SU-DHL-6 (cell line): ENCODE measurements around the gene GRAMD4.

Source experiments
- H2AFZ ChIP-seq: fragments of 200-600 bp; sonication (generic); 2 replicates; pipeline ENCODE4 v1.6.1; 2014; ENCODE audit warnings: low read depth, mild to moderate bottlenecking, moderate library complexity, mixed read lengths, antibody characterized with exemption, low read length; ENCODE audit not compliant: severe bottlenecking
- H3F3A ChIP-seq: fragments of 200-600 bp; shearing (Covaris generic); 2 replicates; pipeline ENCODE4 v1.6.0; 2016; ENCODE audit warnings: antibody characterized with exemption, mild to moderate bottlenecking; ENCODE audit not compliant: insufficient read depth
- H3K27ac ChIP-seq: fragments of 200-600 bp; sonication (generic); 2 replicates; pipeline ENCODE4 v1.5.1; 2016; ENCODE audit warnings: low read depth, mild to moderate bottlenecking, low read length, moderate library complexity, mixed read lengths
- H3K27me3 ChIP-seq: fragments of 200-600 bp; sonication (generic), shearing (Covaris generic); 2 replicates; pipeline ENCODE4 v1.6.0; 2014; ENCODE audit warnings: mild to moderate bottlenecking, low read length
- H3K36me3 ChIP-seq: fragments of 200-600 bp; sonication (generic); 2 replicates; pipeline ENCODE4 v1.6.1; 2014; ENCODE audit warnings: mild to moderate bottlenecking, low read length, mixed read lengths
- H3K4me2 ChIP-seq: fragments of 300-600, 200-600 bp; shearing (Covaris generic), sonication (generic); 2 replicates; pipeline ENCODE4 v1.6.0; 2014; ENCODE audit warnings: low read length, low read depth, mild to moderate bottlenecking; ENCODE audit not compliant: poor library complexity, severe bottlenecking
- H3K4me3 ChIP-seq: fragments of 200-600 bp; sonication (generic); 2 replicates; pipeline ENCODE4 v1.5.1; 2014; ENCODE audit warnings: antibody characterized with exemption, low read length, mild to moderate bottlenecking, mixed read lengths; ENCODE audit not compliant: insufficient read depth, poor library complexity, severe bottlenecking
- H3K79me2 ChIP-seq: fragments of 200-600 bp; sonication (generic); 2 replicates; pipeline ENCODE4 v1.6.1; 2014; ENCODE audit warnings: mild to moderate bottlenecking, low read length, moderate library complexity; ENCODE audit not compliant: insufficient read depth
- H3K9ac ChIP-seq: fragments of 200-600 bp; sonication (generic); 2 replicates; pipeline ENCODE4 v1.7.0; 2014; ENCODE audit warnings: mild to moderate bottlenecking, low read length
- H3K9me2 ChIP-seq: fragments of 200-600 bp; sonication (generic); replicated peaks from 2 replicates; pipeline ENCODE4 v1.6.1; 2014; ENCODE audit warnings: low read length; ENCODE audit not compliant: insufficient read depth
- H3K9me3 ChIP-seq: fragments of 200-600 bp; sonication (generic); 2 replicates; pipeline ENCODE4 v1.6.1; 2014; ENCODE audit warnings: low read length, mixed read lengths; ENCODE audit not compliant: insufficient read depth
- H4K20me1 ChIP-seq: fragments of 200-600 bp; sonication (generic); 2 replicates; pipeline ENCODE4 v1.6.1; 2014; ENCODE audit warnings: low read depth, mild to moderate bottlenecking, antibody characterized with exemption, low read length, moderate library complexity, mixed read lengths
- EZH2phosphoT487 ChIP-seq: fragments of 200-600 bp; sonication (generic), shearing (Covaris generic); conservative IDR thresholded peaks from 2 replicates; pipeline ENCODE4 v1.6.1; 2018; ENCODE audit warnings: mild to moderate bottlenecking, antibody characterized with exemption, low read length, moderate library complexity, mixed read lengths
- TF ChIP-seq, protein P1 (sequence below): fragments of 200-600 bp; sonication (generic); IDR thresholded peaks from one replicate; pipeline ENCODE4 v1.5.1; 2017; ENCODE audit warnings: antibody characterized with exemption, mild to moderate bottlenecking, low read length, moderate library complexity; ENCODE audit not compliant: insufficient read depth, poor library complexity, severe bottlenecking

Gene GRAMD4

GRCh38 chr22:46649141-46650077 is 29.2 kb downstream of the GRAMD4 start:
- Histone ChIP-seq H3K9me2 (no peaks in the 10 kb centered on the region), H3K9ac (no peak overlapping the region), H3F3A (no peaks in the 10 kb centered on the region), H4K20me1 (no peaks in the 10 kb centered on the region), H3K79me2 (no peaks in the 10 kb centered on the region), H3K36me3 (no peaks in the 10 kb centered on the region), H3K4me3 (no peak overlapping the region), H2AFZ (no peak overlapping the region), H3K9me3 (no peaks in the 10 kb centered on the region), H3K27ac (no peak overlapping the region), H3K27me3 (no peaks in the 10 kb centered on the region), H3K4me2 (no peak overlapping the region)
- TF ChIP-seq, protein P1, sequence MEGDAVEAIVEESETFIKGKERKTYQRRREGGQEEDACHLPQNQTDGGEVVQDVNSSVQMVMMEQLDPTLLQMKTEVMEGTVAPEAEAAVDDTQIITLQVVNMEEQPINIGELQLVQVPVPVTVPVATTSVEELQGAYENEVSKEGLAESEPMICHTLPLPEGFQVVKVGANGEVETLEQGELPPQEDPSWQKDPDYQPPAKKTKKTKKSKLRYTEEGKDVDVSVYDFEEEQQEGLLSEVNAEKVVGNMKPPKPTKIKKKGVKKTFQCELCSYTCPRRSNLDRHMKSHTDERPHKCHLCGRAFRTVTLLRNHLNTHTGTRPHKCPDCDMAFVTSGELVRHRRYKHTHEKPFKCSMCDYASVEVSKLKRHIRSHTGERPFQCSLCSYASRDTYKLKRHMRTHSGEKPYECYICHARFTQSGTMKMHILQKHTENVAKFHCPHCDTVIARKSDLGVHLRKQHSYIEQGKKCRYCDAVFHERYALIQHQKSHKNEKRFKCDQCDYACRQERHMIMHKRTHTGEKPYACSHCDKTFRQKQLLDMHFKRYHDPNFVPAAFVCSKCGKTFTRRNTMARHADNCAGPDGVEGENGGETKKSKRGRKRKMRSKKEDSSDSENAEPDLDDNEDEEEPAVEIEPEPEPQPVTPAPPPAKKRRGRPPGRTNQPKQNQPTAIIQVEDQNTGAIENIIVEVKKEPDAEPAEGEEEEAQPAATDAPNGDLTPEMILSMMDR: no peak
- no peak for TF ChIP-seq EZH2phosphoT487

DNA sequence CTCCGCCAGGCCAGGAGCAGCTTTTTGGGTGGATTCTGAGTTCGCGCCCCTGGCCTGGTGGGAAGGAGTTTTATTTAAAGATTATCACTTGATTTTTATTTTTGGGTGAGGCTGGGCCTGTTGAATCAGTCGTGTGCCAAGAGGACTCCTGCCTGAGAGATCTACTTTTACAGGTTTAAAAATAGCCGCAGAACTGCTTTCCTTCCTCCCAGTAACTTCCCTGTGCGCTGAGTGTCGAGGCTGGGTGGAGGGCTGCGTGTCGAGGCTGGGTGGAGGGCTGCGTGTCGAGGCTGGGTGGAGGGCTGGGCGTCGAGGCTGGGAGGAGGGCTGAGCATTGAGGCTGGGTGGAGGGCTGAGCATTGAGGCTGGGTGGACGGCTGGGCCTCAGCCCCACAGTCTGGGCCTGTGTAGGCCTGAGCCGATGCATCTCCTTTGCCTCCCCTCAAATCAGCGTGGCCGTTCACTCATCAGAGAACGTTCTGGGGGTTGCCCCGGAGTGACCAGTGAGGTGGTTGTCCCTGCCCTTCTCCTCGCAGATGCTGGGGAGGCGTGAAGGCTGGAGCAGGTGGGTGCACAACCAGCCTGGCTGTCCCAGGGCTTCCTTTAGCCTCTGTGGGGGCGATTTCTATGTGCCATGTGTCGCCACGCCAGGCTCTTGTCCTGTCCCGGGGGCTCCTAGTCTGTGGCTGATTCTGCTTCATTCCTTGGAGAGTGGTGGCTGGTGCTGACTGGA is 30.1 kb downstream of the GRAMD4 start:
- no peak overlapping the region for H3K9ac ChIP-seq
- H3K4me3 ChIP-seq: no peak overlapping the region
- no peak overlapping the region for H2AFZ ChIP-seq
- H3K9me3 ChIP-seq: no peaks in the 10 kb centered on the region
- no peak overlapping the region for H3K4me2 ChIP-seq
- H3K27me3 ChIP-seq: no peaks in the 10 kb centered on the region
- H3K79me2 ChIP-seq: no peaks in the 10 kb centered on the region
- H3K9me2 ChIP-seq: no peaks in the 10 kb centered on the region
- no peak overlapping the region for H3K27ac ChIP-seq
- TF ChIP-seq EZH2phosphoT487: no peak
- TF ChIP-seq, protein P1: no peak
- H4K20me1 ChIP-seq: no peaks in the 10 kb centered on the region
- no peaks in the 10 kb centered on the region for H3F3A ChIP-seq
- H3K36me3 ChIP-seq: no peaks in the 10 kb centered on the region

GRCh38 chr22:46651316-46651715 is 31.1 kb downstream of the GRAMD4 start:
- no peaks in the 10 kb centered on the region for H3K79me2 ChIP-seq
- H3K27ac ChIP-seq: no peak overlapping the region
- no peaks in the 10 kb centered on the region for H3F3A ChIP-seq
- H3K9me2 ChIP-seq: no peaks in the 10 kb centered on the region
- H3K9ac ChIP-seq: no peak overlapping the region
- no peaks in the 10 kb centered on the region for H3K36me3 ChIP-seq
- no peaks in the 10 kb centered on the region for H3K9me3 ChIP-seq
- H2AFZ ChIP-seq: no peak overlapping the region
- no peak overlapping the region for H3K4me3 ChIP-seq
- H3K27me3 ChIP-seq: no peaks in the 10 kb centered on the region
- TF ChIP-seq EZH2phosphoT487: no peak
- TF ChIP-seq, protein P1: no peak
- no peaks in the 10 kb centered on the region for H4K20me1 ChIP-seq
- H3K4me2 ChIP-seq: no peak overlapping the region
